Dedifferentiated amniotic fluid mesenchymal stem cell (primary cell): ENCODE results near the gene WWC2.
"Not testable (repeated sequence)": the region's sequence is repeated elsewhere in the genome, so short reads cannot be mapped to it uniquely, and the experiment has no call there.

Experiments used
- DNase-seq: peaks from one replicate; pipeline ENCODE4 v3.0.0-alpha.2; 2016; ENCODE audit errors: extremely low spot score

The WWC2 gene

GRCh38 chr4:183299464-183299863, 200.4 kb downstream of the WWC2 start:
- DNase-seq, result no peak

GRCh38 chr4:183300070-183300469, 201.0 kb downstream of the WWC2 start:
- no peak for DNase-seq

GRCh38 chr4:183300655-183301054, 201.6 kb downstream of the WWC2 start:
- DNase-seq, result no peak

GRCh38 chr4:183303301-183303700, 204.2 kb downstream of the WWC2 start:
- no peak for DNase-seq

GRCh38 chr4:183304067-183304466, 205.0 kb downstream of the WWC2 start:
- no peak for DNase-seq

- DNase-seq, result no peak
These were observed 205.5 kb downstream of the WWC2 start for GRCh38 chr4:183304538-183304937.

GRCh38 chr4:183306811-183307210, 207.8 kb downstream of the WWC2 start:
- DNase-seq, result no peak

GRCh38 chr4:183312841-183313240, 213.8 kb downstream of the WWC2 start:
- no peak for DNase-seq

- no peak for DNase-seq
These were observed 215.3 kb downstream of the WWC2 start for GRCh38 chr4:183314336-183314735.

GRCh38 chr4:183314806-183315205, 215.7 kb downstream of the WWC2 start:
- no peak for DNase-seq

GRCh38 chr4:183318656-183319055, 219.6 kb downstream of the WWC2 start:
- no peak for DNase-seq

- no peak for DNase-seq
These were observed 221.4 kb downstream of the WWC2 start, which contains the start of gene CLDN22 for GRCh38 chr4:183320211-183321059. Gene CLDN22 (minus strand): TSS chr4:183320276. CDS start chr4:183320218, 58 bp downstream.

GRCh38 chr4:183321079-183321478, 222.0 kb downstream of the WWC2 start:
- no peak for DNase-seq

- no peak for DNase-seq
These were observed 222.5 kb downstream of the WWC2 start for GRCh38 chr4:183321516-183321915.

GRCh38 chr4:183322326-183322725, 223.3 kb downstream of the WWC2 start, which contains the start of gene CLDN24:
Gene CLDN24 (minus strand): TSS chr4:183322426. CDS start chr4:183322426, 0 bp downstream.
- DNase-seq, result no peak

- DNase-seq, result no peak
These were observed 224.2 kb downstream of the WWC2 start for GRCh38 chr4:183323295-183323694.

- not testable (repeated sequence) for DNase-seq
These were observed 225.0 kb downstream of the WWC2 start for GRCh38 chr4:183324056-183324455.

GRCh38 chr4:183324619-183325018, 225.6 kb downstream of the WWC2 start:
- DNase-seq, result no peak

- DNase-seq, result not testable (repeated sequence)
These were observed 227.3 kb downstream of the WWC2 start for GRCh38 chr4:183326387-183326786.

- no peak for DNase-seq
These were observed 227.8 kb downstream of the WWC2 start for GRCh38 chr4:183326853-183327252.

- no peak for DNase-seq
These were observed 228.8 kb downstream of the WWC2 start for GRCh38 chr4:183327827-183328226.

GRCh38 chr4:183328832-183329231, 229.8 kb downstream of the WWC2 start:
- DNase-seq, result no peak

GRCh38 chr4:183329244-183329643, 230.2 kb downstream of the WWC2 start:
- DNase-seq, result no peak
